ENCODE results near the gene SPATC1L. TPM values are rescaled to one million over a fixed set of nuclear protein-coding genes. Genes with fewer than 3 reads are reported as not detected.

SPATC1L gene
- total RNA-seq, 1 donor from 2014 or later, result 10.9 TPM

GRCh38 chr21:46146856-46147255 lies 37.4 kb downstream of the SPATC1L start:
- no peak for DNase-seq (ENCODE audit: low read depth)
- no peaks in the 10 kb centered on the region for H3K27me3 ChIP-seq (ENCODE audit: control insufficient read depth, insufficient read depth, low read length)
- no peak for TF ChIP-seq CTCF (IDR thresholded peaks at IDR 0.05; ENCODE audit: insufficient read depth, low read length, poor library complexity, severe bottlenecking)

GRCh38 chr21:46145840-46146691 lies 38.2 kb downstream of the SPATC1L start:
- no peak for TF ChIP-seq CTCF (IDR thresholded peaks at IDR 0.05; ENCODE audit: insufficient read depth, low read length, poor library complexity, severe bottlenecking)
- Histone ChIP-seq H3K27me3 (ENCODE audit: control insufficient read depth, insufficient read depth, low read length) (no peaks in the 10 kb centered on the region), H3K36me3 (ENCODE audit: control insufficient read depth, insufficient read depth, low read length) (no peaks in the 10 kb centered on the region), H3K4me3 (ENCODE audit: low read depth, low read length) (no peak overlapping the region)
- no peak for DNase-seq (ENCODE audit: low read depth)

More at GRCh38 chr21:46146856-46147255, 37.4 kb downstream of the SPATC1L start:
- Histone ChIP-seq H3K36me3 (ENCODE audit: control insufficient read depth, insufficient read depth, low read length) (no peaks in the 10 kb centered on the region), H3K4me3 (ENCODE audit: low read depth, low read length) (no peak overlapping the region)

- no peak overlapping the region for H3K4me3 ChIP-seq (ENCODE audit: low read depth, low read length)
- H3K27me3 ChIP-seq (ENCODE audit: control insufficient read depth, insufficient read depth, low read length), result peaks cover 3% of the 10 kb centered on the region
- TF ChIP-seq CTCF (IDR thresholded peaks at IDR 0.05; ENCODE audit: insufficient read depth, low read length, poor library complexity, severe bottlenecking), result no peak
- no peaks in the 10 kb centered on the region for H3K36me3 ChIP-seq (ENCODE audit: control insufficient read depth, insufficient read depth, low read length)
- no peak for DNase-seq (ENCODE audit: low read depth)
Observed at GRCh38 chr21:46145159-46145839, 39.0 kb downstream of the SPATC1L start.

- H3K36me3 ChIP-seq (ENCODE audit: control insufficient read depth, insufficient read depth, low read length), result no peaks in the 10 kb centered on the region
- H3K27me3 ChIP-seq (ENCODE audit: control insufficient read depth, insufficient read depth, low read length), result peaks cover 9% of the 10 kb centered on the region
- DNase-seq (ENCODE audit: low read depth), result no peak
- TF ChIP-seq CTCF (IDR thresholded peaks at IDR 0.05; ENCODE audit: insufficient read depth, low read length, poor library complexity, severe bottlenecking), result no peak
- no peak overlapping the region for H3K4me3 ChIP-seq (ENCODE audit: low read depth, low read length)
Observed at GRCh38 chr21:46144464-46145070, 39.7 kb downstream of the SPATC1L start.

GRCh38 chr21:46142582-46143473 lies 41.4 kb downstream of the SPATC1L start:
- no peak overlapping the region for H3K4me3 ChIP-seq (ENCODE audit: low read depth, low read length)
- H3K36me3 ChIP-seq (ENCODE audit: control insufficient read depth, insufficient read depth, low read length), result no peaks in the 10 kb centered on the region
- peaks cover 14% of the 10 kb centered on the region for H3K27me3 ChIP-seq (ENCODE audit: control insufficient read depth, insufficient read depth, low read length)
- DNase-seq (ENCODE audit: low read depth), result no peak
- no peak for TF ChIP-seq CTCF (IDR thresholded peaks at IDR 0.05; ENCODE audit: insufficient read depth, low read length, poor library complexity, severe bottlenecking)
